ENCODE data around the gene CAMK1D.
"Not testable (repeated sequence)": the region's sequence is repeated elsewhere in the genome, so short reads cannot be mapped to it uniquely, and the experiment has no call there.

The CAMK1D gene

DNA sequence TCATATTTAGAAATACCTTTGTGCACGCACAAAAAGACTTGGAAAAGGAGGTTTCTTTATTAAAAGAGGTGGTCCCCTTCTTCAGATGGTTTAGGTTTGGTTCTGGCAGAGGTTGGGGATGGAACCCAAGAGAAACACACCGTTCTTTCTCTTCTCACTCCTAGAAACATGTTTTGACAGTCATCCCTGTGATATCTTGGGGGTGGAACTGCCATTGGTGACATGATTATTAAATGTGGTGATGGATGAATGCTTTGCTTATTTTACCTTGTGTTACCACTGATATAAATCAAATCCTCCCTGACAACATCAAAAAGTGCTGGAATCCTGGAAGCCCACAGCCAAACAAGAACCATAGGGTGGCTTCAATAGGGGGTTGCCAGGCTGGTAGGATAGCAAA lies 505.6 kb downstream of the CAMK1D start:
- no peak for DNase-seq (ENCODE audit: low spot score)

DNA sequence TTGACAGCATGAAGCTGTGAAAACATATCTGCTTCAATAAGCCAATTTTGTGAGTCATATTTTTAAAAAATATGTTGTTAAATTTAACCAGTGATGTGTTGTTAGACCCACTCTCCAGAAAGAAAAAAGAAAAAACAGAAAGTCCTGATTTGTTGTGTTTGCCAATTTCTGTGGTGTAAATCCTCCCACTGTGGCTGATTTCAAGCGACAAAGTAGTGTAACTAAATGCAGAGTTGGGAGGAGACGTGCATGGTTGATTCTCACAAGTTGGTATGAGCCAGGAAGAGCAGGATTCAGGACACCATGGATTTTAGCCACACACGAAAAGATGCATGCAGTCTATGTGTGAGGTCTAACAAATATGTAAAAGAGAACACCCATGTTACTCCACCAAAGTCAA lies 513.1 kb downstream of the CAMK1D start:
- no peak for DNase-seq (ENCODE audit: low spot score)

DNA sequence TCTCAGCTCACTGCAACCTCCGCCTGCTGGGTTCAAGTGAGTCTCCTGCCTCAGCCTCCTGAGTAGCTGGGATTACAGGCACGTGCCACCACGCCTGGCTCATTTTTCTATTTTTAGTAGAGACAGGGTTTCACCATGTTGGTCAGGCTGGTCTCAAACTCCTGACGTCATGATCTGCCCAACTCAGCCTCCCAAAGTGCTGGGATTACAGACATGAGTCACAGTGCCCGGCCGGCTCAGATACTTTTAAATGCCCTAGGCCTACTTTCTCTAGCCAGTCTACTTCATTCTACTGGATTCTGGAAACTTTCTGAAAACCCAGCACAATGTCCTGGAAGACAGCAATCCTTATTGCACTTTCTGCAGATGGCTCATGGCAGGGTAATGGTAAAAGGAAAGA lies 516.2 kb downstream of the CAMK1D start:
- DNase-seq (ENCODE audit: low spot score) = not testable (repeated sequence)

DNA sequence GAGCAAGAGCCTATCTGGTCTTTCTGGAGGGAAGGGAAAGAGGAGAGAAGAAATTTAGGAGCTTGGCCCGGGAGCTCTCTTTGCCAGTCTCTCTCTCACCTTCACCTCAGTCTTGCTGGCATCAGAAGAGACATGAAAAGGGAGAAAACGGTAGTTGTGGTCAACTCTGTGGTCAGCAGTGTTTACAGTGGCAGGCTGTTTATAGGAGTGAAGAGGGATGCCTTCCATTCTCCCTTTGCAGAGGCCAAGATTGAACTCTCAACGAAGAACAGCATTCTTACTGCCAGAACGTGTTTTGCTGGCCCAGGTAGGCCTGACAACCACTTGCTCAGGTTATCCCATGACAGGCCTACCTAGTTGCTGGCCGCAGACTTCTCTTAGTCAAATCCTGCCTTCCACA lies 518.9 kb downstream of the CAMK1D start:
- DNase-seq (ENCODE audit: low spot score) = no peak

DNA sequence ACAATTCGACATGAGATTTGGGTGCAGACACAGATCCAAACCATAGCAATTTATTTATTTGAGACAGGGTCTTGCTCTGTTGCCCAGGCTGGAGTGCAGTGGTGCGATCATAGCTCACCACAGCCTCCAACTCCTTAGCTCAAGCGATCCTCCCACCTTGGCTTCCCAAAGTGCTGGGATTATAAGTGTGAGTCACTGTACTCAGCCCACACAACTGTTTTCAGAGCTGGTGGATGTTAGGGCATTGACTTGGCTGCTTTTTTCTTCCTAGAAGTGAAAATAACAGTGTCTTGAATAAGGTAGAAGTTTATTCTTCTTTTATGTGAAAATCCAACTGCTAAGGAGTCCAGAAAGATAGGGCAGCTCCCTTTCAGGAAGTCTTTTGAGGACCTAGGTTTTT lies 520.1 kb downstream of the CAMK1D start:
- DNase-seq (ENCODE audit: low spot score) = no peak

DNA sequence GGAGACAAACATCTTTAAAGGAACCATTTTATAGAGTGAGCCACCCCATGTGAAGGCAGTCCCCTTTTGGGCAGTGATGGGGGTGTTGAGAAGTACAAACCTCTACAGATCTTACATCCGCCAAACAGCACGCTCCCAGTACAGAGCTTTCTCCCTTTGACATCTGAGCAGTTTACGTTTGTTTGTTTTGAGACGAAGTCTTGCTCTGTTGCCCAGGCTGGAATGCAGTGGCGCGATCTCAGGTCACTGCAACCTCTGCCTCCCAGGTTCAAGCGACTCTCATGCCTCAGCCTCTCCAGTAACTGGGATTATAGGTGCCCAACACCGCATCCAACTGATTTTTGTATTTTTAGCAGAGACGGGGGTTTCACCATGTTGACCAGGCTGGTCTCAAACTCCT lies 523.2 kb downstream of the CAMK1D start:
- no peak for DNase-seq (ENCODE audit: low spot score)

DNA sequence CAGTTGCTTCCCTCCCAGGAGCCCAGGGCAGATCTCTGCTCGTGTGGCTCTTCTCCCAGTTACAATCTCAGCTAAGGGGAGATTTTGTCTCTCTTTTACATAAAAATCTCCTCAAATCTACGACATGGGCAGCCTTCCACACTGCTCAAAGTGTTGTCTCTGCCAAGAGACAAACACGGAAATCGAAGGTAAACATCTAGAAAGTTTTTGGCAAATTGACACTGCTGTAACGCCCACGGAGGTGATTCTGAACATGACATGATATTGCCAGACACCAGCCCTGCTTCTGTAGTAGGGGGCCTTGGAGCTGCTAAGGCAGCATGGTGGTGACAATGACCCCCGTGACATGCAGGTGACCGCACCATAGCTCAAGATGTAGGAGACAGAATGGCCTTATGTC lies 523.8 kb downstream of the CAMK1D start:
- no peak for DNase-seq (ENCODE audit: low spot score)

DNA sequence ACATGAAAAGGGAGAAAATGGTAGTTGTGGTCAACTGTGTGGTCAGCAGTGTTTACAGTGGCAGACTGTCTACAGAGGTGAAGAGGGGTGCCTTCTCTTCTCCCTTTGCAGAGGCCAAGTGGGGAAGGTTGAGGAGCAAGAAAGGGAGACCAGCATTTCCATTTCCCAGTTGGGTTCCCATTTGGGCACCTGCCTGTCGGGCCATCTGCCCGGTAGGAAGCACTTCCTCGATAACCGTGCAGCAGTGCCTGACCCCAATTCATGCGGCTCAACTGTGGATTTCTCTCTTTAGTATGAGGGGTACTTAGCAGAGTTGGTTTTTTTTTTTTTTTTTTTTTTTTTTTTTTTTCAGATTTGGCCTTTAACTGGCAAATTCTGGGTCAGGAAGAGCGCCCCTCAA lies 525.2 kb downstream of the CAMK1D start:
- no peak for DNase-seq (ENCODE audit: low spot score)

DNA sequence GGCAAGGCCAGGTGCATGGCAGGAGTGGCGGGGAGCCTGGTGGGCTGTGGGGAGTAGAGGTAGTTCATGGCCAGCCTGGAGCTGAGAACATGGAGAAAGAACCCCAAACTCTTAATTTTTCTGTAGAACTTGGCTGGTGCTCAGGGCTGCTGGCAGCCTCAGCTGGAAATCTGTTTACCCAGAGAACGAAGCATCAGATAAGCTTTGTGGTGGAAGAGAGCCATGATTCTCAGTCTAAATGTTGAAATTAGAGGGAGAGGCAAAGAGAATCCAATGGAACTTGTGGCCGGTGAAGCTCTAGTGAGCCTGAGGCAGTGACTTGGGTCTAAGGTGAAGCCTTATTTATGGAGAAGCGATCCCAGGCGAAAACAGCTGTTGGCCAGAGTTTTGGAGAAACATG lies 525.8 kb downstream of the CAMK1D start:
- DNase-seq (ENCODE audit: low spot score) = no peak

DNA sequence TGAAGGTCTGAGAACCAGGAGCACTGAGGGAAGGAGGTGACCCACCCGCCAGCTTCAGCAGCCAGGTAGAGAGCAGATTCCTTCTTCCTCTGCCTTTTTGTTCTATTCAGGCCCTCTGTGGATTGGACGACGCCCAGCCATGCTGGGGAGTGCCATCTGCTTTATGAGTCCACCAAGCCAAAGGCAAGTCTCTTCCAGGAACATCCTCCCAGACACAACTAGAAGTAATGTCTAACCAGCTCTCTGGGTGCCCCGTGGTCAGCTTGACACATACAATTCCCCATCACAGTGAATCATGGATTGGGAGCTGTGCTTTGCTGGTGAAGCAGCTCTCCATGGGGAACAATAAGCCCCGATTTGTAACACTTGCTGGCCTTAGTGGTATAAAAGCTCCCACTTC lies 526.9 kb downstream of the CAMK1D start:
- DNase-seq (ENCODE audit: low spot score) = no peak

DNA sequence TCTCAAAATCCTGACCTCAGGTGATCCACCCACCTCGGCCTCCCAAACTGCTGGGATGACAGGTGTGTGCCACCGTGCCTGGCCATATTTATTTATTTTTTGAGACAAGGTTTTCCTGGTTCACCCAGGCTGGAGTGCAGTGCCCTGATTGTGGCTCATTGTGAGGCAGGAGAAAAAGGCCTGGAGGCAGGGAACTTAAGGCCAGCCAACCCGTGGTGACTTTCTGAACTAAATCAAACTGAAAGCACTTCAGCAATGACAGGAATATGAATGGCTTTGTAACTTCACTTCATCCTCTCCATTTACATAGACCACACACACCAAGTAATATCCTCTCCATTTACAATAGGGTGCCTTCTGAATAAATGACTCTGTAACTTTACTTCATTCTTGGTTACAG lies 527.8 kb downstream of the CAMK1D start:
- DNase-seq (ENCODE audit: low spot score) = no peak

DNA sequence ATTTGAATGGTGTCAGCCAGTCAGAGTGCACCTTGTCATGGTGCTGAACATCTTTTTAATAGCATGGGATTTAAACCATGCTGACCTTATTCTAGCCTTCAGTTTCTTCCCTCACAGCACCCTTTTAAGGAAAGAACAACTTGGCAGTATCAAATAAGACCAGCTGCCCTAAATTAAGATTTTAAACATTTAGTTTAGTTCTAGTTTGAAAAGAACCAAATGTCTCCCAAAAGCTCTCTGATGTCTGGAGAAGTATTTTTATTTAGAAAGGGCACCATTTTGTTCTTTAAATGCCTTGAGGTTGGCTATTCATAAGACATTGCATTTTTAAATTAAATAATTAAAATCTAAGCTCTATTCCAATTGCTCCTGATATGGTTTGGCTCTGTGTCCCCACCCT lies 531.1 kb downstream of the CAMK1D start:
- DNase-seq (ENCODE audit: low spot score) = no peak

DNA sequence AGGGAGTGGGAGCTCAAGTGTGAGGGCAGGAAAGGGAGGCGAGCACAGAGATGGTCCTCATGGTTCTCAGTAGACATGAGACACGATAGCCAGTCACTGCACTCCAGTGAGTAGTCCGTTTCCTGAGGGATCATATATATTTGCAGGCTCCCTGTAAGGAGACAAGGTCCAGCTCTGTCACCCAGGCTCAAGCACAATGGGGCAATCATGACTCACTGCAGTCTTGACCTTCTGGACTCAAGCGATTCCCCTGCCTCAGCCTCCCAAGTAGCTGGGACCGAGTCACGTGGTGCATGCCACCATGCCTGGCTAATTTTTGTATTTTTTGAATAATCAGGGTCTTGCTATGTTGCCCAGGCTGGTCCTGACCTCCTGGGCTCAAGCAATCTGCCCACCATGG lies 535.5 kb downstream of the CAMK1D start:
- DNase-seq (ENCODE audit: low spot score) = no peak

All from hepatic stellate cell (primary cell).